ENCODE results near the gene REEP3. TPM values are rescaled to one million over a fixed set of nuclear protein-coding genes. Genes with fewer than 3 reads are reported as not detected.

REEP3 gene
- total and polyA plus RNA-seq, 4 donors, result 20.9 to 74.3 (median 43.1) TPM

GRCh38 chr10:63518690-63519288 lies 2.4 kb upstream of the REEP3 start:
- Histone ChIP-seq H3K4me3 (ENCODE audit: low read length in 2 of 2) (no peak overlapping the region), H3K27ac (ENCODE audit: low read depth in 1 of 2, low read length in 2 of 2) (peak overlapping the region in 1 of 2 donors; percentile 49), H3K27me3 (ENCODE audit: control insufficient read depth in 1 of 2, insufficient read depth in 2 of 2, low read length in 1 of 2) (no peaks in the 10 kb centered on the region), H3K36me3 (ENCODE audit: control insufficient read depth in 1 of 2, insufficient read depth in 2 of 2, low read length in 1 of 2) (no peaks in the 10 kb centered on the region), H3K4me1 (ENCODE audit: control insufficient read depth in 1 of 2, insufficient read depth in 2 of 2, low read length in 2 of 2) (peaks cover 2 to 12% of the 10 kb centered on the region in 2 donors), H3K9me3 (ENCODE audit: control insufficient read depth, low read length) (no peaks in the 10 kb centered on the region)
- 93 to 94% methylated on average over 6 of the region's 6 CpGs for WGBS, 2 donors
- ATAC-seq (ENCODE audit: low FRiP score), result no peak
- intact Hi-C loops (cut with DNase I), result loop anchor here in 1 of 2 donors (10.0 kb wide), 1 partner anchor 314 kb away; no protein-coding TSS in a partner anchor
- DNase-seq, result no peak

GRCh38 chr10:63521416-63522276 lies 445 bp downstream of the REEP3 start:
- Histone ChIP-seq H3K4me3 (ENCODE audit: low read length in 2 of 2) (peak overlapping the region; percentile 74 to 97), H3K36me3 (ENCODE audit: control insufficient read depth in 1 of 2, insufficient read depth in 2 of 2, low read length in 1 of 2) (no peaks in the 10 kb centered on the region), H3K9me3 (ENCODE audit: control insufficient read depth, low read length) (no peaks in the 10 kb centered on the region), H3K27me3 (ENCODE audit: control insufficient read depth in 1 of 2, insufficient read depth in 2 of 2, low read length in 1 of 2) (no peaks in the 10 kb centered on the region), H3K4me1 (ENCODE audit: control insufficient read depth in 1 of 2, insufficient read depth in 2 of 2, low read length in 2 of 2) (peaks cover 2 to 12% of the 10 kb centered on the region in 2 donors), H3K27ac (ENCODE audit: low read depth in 1 of 2, low read length in 2 of 2) (peak overlapping the region; percentile 79 to 98)
- 0% methylated on average over 75 to 102 of the region's 102 CpGs for WGBS, 2 donors
- ATAC-seq (ENCODE audit: low FRiP score) (peak; percentile 88), DNase-seq (peak; percentile 79 to 87)
- intact Hi-C loops (cut with DNase I), result loop anchor here (1.0 to 10.0 kb wide), 4 partner anchors 54 to 108 kb away; partner anchors contain the start of gene JMJD1C (in 2 of the 2)

- WGBS, 2 donors, result 1% methylated on average over 3 of the region's 3 CpGs
- ATAC-seq (ENCODE audit: low FRiP score) (no peak), DNase-seq (no peak)
- Histone ChIP-seq H3K4me1 (ENCODE audit: control insufficient read depth in 1 of 2, insufficient read depth in 2 of 2, low read length in 2 of 2) (peaks cover 2 to 12% of the 10 kb centered on the region in 2 donors), H3K9me3 (ENCODE audit: control insufficient read depth, low read length) (no peaks in the 10 kb centered on the region), H3K27ac (ENCODE audit: low read depth in 1 of 2, low read length in 2 of 2) (peak overlapping the region; percentile 79 to 98), H3K27me3 (ENCODE audit: control insufficient read depth in 1 of 2, insufficient read depth in 2 of 2, low read length in 1 of 2) (no peaks in the 10 kb centered on the region), H3K4me3 (ENCODE audit: low read length in 2 of 2) (peak overlapping the region; percentile 74 to 97), H3K36me3 (ENCODE audit: control insufficient read depth in 1 of 2, insufficient read depth in 2 of 2, low read length in 1 of 2) (no peaks in the 10 kb centered on the region)
- intact Hi-C loops (cut with DNase I), result loop anchor here (1.0 to 10.0 kb wide), 4 partner anchors 55 to 107 kb away; partner anchors contain the start of gene JMJD1C (in 2 of the 2)
Measured at GRCh38 chr10:63522277-63522687, 1.1 kb downstream of the REEP3 start.

GRCh38 chr10:63522995-63523394 lies 1.8 kb downstream of the REEP3 start:
- Histone ChIP-seq H3K27me3 (ENCODE audit: control insufficient read depth in 1 of 2, insufficient read depth in 2 of 2, low read length in 1 of 2) (no peaks in the 10 kb centered on the region), H3K36me3 (ENCODE audit: control insufficient read depth in 1 of 2, insufficient read depth in 2 of 2, low read length in 1 of 2) (no peaks in the 10 kb centered on the region), H3K4me1 (ENCODE audit: control insufficient read depth in 1 of 2, insufficient read depth in 2 of 2, low read length in 2 of 2) (peaks cover 2 to 16% of the 10 kb centered on the region in 2 donors), H3K27ac (ENCODE audit: low read depth in 1 of 2, low read length in 2 of 2) (peak overlapping the region; percentile 20 to 83), H3K4me3 (ENCODE audit: low read length in 2 of 2) (peak overlapping the region; percentile 74 to 97), H3K9me3 (ENCODE audit: control insufficient read depth, low read length) (peaks cover under 1% of the 10 kb centered on the region)
- intact Hi-C loops (cut with DNase I), result loop anchor here (1.0 to 10.0 kb wide), 4 partner anchors 54 to 106 kb away; partner anchors contain the start of gene JMJD1C (in 2 of the 2)
- 36 to 37% methylated on average over 2 of the region's 2 CpGs for WGBS, 2 donors
- ATAC-seq (ENCODE audit: low FRiP score), result no peak
- DNase-seq, result no peak

- H3K9me3 ChIP-seq (ENCODE audit: control insufficient read depth, low read length), result peaks cover 1% of the 10 kb centered on the region
- H3K27me3 ChIP-seq (ENCODE audit: control insufficient read depth in 1 of 2, insufficient read depth in 2 of 2, low read length in 1 of 2), result no peaks in the 10 kb centered on the region
- DNase-seq (no peak), ATAC-seq (ENCODE audit: low FRiP score) (no peak)
- no peak overlapping the region for H3K27ac ChIP-seq (ENCODE audit: low read depth in 1 of 2, low read length in 2 of 2)
- peaks cover 0 to 2% of the 10 kb centered on the region in 2 donors for H3K36me3 ChIP-seq (ENCODE audit: control insufficient read depth in 1 of 2, insufficient read depth in 2 of 2, low read length in 1 of 2)
- H3K4me3 ChIP-seq (ENCODE audit: low read length in 2 of 2), result no peak overlapping the region
- H3K4me1 ChIP-seq (ENCODE audit: control insufficient read depth in 1 of 2, insufficient read depth in 2 of 2, low read length in 2 of 2), result peaks cover 2 to 14% of the 10 kb centered on the region in 2 donors
- intact Hi-C loops (cut with DNase I), result loop anchor here (2.0 to 10.0 kb wide), 2 partner anchors 60 to 186 kb away; no protein-coding TSS in a partner anchor
- 35% methylated on average over 3 of the region's 3 CpGs for WGBS, 2 donors
Measured at GRCh38 chr10:63525021-63525420, 3.8 kb downstream of the REEP3 start.

GRCh38 chr10:63527401-63527800 lies 6.2 kb downstream of the REEP3 start:
- Histone ChIP-seq H3K27me3 (ENCODE audit: control insufficient read depth in 1 of 2, insufficient read depth in 2 of 2, low read length in 1 of 2) (no peaks in the 10 kb centered on the region), H3K4me3 (ENCODE audit: low read length in 2 of 2) (no peak overlapping the region), H3K27ac (ENCODE audit: low read depth in 1 of 2, low read length in 2 of 2) (no peak overlapping the region), H3K9me3 (ENCODE audit: control insufficient read depth, low read length) (peaks cover 1% of the 10 kb centered on the region), H3K4me1 (ENCODE audit: control insufficient read depth in 1 of 2, insufficient read depth in 2 of 2, low read length in 2 of 2) (peaks cover 2 to 14% of the 10 kb centered on the region in 2 donors), H3K36me3 (ENCODE audit: control insufficient read depth in 1 of 2, insufficient read depth in 2 of 2, low read length in 1 of 2) (peaks cover 0 to 2% of the 10 kb centered on the region in 2 donors)
- DNase-seq, result no peak
- intact Hi-C loops (cut with DNase I), result loop anchor here in 1 of 2 donors (10.0 kb wide), 1 partner anchor 57 kb away; no protein-coding TSS in a partner anchor
- WGBS, 2 donors, result 96% methylated on average over 4 of the region's 4 CpGs
- ATAC-seq (ENCODE audit: low FRiP score), result no peak

- Histone ChIP-seq H3K27ac (ENCODE audit: low read depth in 1 of 2, low read length in 2 of 2) (no peak overlapping the region), H3K27me3 (ENCODE audit: control insufficient read depth in 1 of 2, insufficient read depth in 2 of 2, low read length in 1 of 2) (no peaks in the 10 kb centered on the region), H3K9me3 (ENCODE audit: control insufficient read depth, low read length) (peaks cover 1% of the 10 kb centered on the region), H3K4me3 (ENCODE audit: low read length in 2 of 2) (no peak overlapping the region), H3K36me3 (ENCODE audit: control insufficient read depth in 1 of 2, insufficient read depth in 2 of 2, low read length in 1 of 2) (peaks cover 0 to 2% of the 10 kb centered on the region in 2 donors), H3K4me1 (ENCODE audit: control insufficient read depth in 1 of 2, insufficient read depth in 2 of 2, low read length in 2 of 2) (peaks cover 2 to 7% of the 10 kb centered on the region in 2 donors)
- 93 to 95% methylated on average over 5 of the region's 5 CpGs for WGBS, 2 donors
- no peak for ATAC-seq (ENCODE audit: low FRiP score)
- intact Hi-C loops (cut with DNase I), result loop anchor here in 1 of 2 donors (10.0 kb wide), 1 partner anchor 57 kb away; no protein-coding TSS in a partner anchor
- no peak for DNase-seq
Measured at GRCh38 chr10:63528084-63528744, 7.0 kb downstream of the REEP3 start.

GRCh38 chr10:63530409-63530808 lies 9.2 kb downstream of the REEP3 start:
- no peak overlapping the region for H3K27ac ChIP-seq (ENCODE audit: low read depth in 1 of 2, low read length in 2 of 2)
- DNase-seq (no peak), ATAC-seq (ENCODE audit: low FRiP score) (no peak)
- peaks cover 0 to 2% of the 10 kb centered on the region in 2 donors for H3K36me3 ChIP-seq (ENCODE audit: control insufficient read depth in 1 of 2, insufficient read depth in 2 of 2, low read length in 1 of 2)
- peaks cover 1% of the 10 kb centered on the region for H3K9me3 ChIP-seq (ENCODE audit: control insufficient read depth, low read length)
- no peaks in the 10 kb centered on the region for H3K27me3 ChIP-seq (ENCODE audit: control insufficient read depth in 1 of 2, insufficient read depth in 2 of 2, low read length in 1 of 2)
- H3K4me1 ChIP-seq (ENCODE audit: control insufficient read depth in 1 of 2, insufficient read depth in 2 of 2, low read length in 2 of 2), result peaks cover 0 to 6% of the 10 kb centered on the region in 2 donors
- intact Hi-C loops (cut with DNase I), result no loop called here
- H3K4me3 ChIP-seq (ENCODE audit: low read length in 2 of 2), result no peak overlapping the region

All from aorta (tissue), 5 donors.